Spinal cord (tissue), 10 donors: ENCODE results near the gene AP3D1. TPM values are rescaled to one million over a fixed set of nuclear protein-coding genes. Genes with fewer than 3 reads are reported as not detected.

Experiments used
- DNase-seq, 6 donors: peaks; one replicate each; pipeline versions ENCODE4 v3.0.0 to v3.0.0-alpha.2; 2013 to 2015; ENCODE audit warnings: low spot score in 6 of 6, low read depth in 4 of 6
- H3K27ac ChIP-seq: one replicate; pipeline ENCODE4 v1.5.1; 2013; ENCODE audit warnings: low read depth, low read length, control low read depth
- H3K27me3 ChIP-seq: one replicate; pipeline ENCODE4 v1.6.1; 2013; ENCODE audit warnings: low read length; ENCODE audit not compliant: control insufficient read depth, insufficient read depth
- H3K36me3 ChIP-seq: one replicate; pipeline ENCODE4 v1.6.1; 2013; ENCODE audit warnings: low read length; ENCODE audit not compliant: control insufficient read depth, insufficient read depth
- H3K4me1 ChIP-seq: one replicate; pipeline ENCODE4 v1.6.1; 2013; ENCODE audit warnings: low read length; ENCODE audit not compliant: control insufficient read depth, insufficient read depth
- H3K4me3 ChIP-seq: one replicate; pipeline ENCODE4 v1.5.1; 2013; ENCODE audit warnings: low read depth, low read length, control low read depth
- H3K9me3 ChIP-seq: one replicate; pipeline ENCODE4 v1.6.1; 2013; ENCODE audit warnings: low read length; ENCODE audit not compliant: control insufficient read depth, insufficient read depth
- WGBS: methylation state at CpG from one replicate; pipeline ENCODE4 v1.1.5; 2013; ENCODE audit warnings: missing lambda C conversion rate; ENCODE audit not compliant: insufficient coverage; 5-methylcytosine and 5-hydroxymethylcytosine counted together
- polyA plus RNA-seq, 2 donors: library from polyadenylated mRNA; unstranded; fragments of 120-200 nt; gene quantifications; one replicate each; pipeline ENCODE4 v1.2.1, GENCODE V29; 2013; ENCODE audit not compliant: insufficient read length in 2 of 2
- total RNA-seq, 2 donors: library from RNA; depleted of rRNA in 1 of 2; stranded (reverse); fragments of 120-200 nt in 1 of 2; fragments of >200 nt in 1 of 2; gene quantifications; one replicate each; pipeline versions ENCODE4 v1.2.3 to v1.2.4, GENCODE V29; 2013 to 2014
- donor health status: healthy.

The AP3D1 gene
- total and polyA plus RNA-seq, 4 donors, result 65.1 to 165 (median 113) TPM

DNA sequence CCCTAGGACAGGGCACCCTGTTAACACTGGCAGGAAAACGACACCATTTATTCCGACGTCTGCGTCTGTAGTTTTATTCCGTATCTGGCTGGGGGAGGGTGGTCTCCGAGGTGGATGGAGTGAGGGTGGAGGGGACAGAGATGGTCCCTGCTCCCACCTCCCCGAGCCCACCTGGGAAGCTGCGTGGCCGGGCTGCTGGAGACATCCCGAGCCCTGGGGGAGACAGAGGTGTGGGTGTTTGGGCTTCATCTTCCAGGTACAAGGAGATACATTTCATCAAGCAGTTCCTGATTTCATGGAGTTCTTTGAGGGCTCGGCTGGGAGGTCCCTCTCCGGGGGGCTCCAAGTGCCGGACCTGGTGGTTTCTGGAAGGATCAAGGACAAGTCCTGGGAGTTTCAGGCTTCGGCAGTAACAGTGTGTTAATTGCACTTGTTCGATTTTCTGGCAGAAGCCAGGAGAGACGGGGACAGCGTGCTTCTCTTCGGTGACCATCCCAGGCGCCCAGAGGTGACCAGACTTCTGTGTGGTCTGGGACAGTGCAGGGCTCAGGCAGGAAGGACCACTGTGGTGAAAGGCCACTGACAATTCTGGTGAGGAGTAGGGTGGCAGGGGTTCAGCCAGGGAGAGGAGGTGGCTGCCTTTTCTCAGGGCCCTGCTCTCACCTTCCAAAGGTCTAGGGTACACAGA lies 80.2 kb downstream of the AP3D1 start:
- Histone ChIP-seq H3K27me3 (no peaks in the 10 kb centered on the region), H3K36me3 (peaks cover 50% of the 10 kb centered on the region), H3K4me3 (no peak overlapping the region), H3K4me1 (peaks cover 8% of the 10 kb centered on the region), H3K9me3 (no peaks in the 10 kb centered on the region), H3K27ac (no peak overlapping the region)
- no peak for DNase-seq
- 86% methylated on average over 17 of the region's 19 CpGs for WGBS

DNA sequence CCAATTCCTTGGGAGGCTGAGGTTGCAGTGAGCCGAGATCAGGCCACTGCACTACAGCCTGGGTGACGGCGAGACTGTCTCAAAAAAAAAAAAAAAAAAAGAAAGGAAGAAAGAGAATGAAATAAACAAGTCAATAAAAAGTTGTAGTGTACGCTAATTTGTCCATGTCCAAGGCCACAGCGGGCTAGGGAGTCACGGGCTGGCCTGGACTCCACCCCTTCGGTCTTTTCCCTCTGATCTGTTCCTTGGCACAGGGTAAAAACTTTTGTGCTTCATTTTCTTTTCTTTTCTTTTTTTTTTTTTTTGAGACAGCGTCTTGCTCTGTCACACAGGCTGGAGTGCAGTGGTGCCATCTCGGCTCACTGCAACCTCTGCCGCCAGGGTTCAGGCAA lies 80.9 kb downstream of the AP3D1 start:
- DNase-seq, result no peak
- peaks cover 8% of the 10 kb centered on the region for H3K4me1 ChIP-seq
- H3K27me3 ChIP-seq, result no peaks in the 10 kb centered on the region
- no peaks in the 10 kb centered on the region for H3K9me3 ChIP-seq
- 89% methylated on average over 5 of the region's 10 CpGs for WGBS
- H3K36me3 ChIP-seq, result peaks cover 43% of the 10 kb centered on the region
- H3K4me3 ChIP-seq, result no peak overlapping the region
- no peak overlapping the region for H3K27ac ChIP-seq

DNA sequence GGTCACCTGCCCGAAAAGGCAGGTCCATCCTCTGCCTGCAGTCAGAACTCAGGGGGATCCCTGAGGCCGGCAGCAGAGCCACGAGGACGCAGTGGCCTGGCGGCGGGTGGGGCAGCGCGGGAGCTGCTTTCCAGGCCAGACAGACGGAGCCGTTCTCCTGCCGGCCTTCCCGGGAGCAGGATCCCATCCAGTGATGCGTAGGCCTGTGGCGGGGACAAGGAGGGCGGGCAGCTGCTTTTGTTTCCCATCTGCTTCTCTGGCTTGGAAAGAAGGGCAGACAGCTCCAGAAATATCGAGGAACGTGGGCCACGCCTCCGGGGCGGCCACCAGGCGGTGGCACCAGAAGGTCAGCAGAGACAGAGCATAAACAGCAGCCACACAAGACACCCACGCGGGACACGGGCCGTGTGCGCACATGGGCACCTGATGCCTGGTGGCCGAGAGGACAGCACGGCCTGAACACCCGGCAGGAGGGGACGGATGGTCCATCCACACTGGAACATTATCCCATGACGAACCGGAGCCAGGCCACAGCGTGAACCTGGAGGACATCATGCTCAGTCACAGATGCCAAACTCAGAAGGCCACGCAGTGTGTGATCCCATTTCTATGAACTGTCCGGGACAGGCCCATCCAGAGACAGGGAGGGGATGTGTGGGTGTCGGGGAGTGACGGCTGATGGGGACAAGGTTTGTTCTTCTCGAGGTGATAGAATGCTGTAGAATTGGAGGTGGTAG lies 86.4 kb downstream of the AP3D1 start:
- WGBS, result 45% methylated on average over 38 of the region's 38 CpGs
- Histone ChIP-seq H3K36me3 (peaks cover 2% of the 10 kb centered on the region), H3K27ac (peak overlapping the region; percentile 85), H3K4me1 (peaks cover 49% of the 10 kb centered on the region), H3K27me3 (no peaks in the 10 kb centered on the region), H3K4me3 (no peak overlapping the region), H3K9me3 (no peaks in the 10 kb centered on the region)
- DNase-seq, result peak in 2 of 6 donors; percentile 49 to 61

DNA sequence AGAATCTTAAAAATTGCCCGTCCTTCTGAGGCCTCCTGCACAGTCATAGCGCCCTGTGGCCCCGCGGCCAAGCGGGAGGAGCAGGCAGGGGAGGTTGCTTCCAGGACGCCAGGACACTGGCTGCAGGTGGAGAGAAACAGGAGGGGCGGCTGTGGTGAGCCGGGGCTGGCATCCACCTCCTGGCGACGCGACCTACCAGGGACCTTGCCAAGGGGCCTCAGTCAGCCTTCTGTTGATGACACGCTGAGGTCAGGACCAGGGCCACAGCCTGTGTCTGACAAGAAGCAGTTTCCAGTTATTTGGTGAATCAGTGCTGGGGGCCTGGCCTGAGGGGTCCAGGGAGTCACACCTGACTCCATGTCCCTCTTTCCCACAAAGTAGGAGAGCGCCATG lies 87.0 kb downstream of the AP3D1 start:
- no peaks in the 10 kb centered on the region for H3K27me3 ChIP-seq
- H3K27ac ChIP-seq, result peak overlapping the region; percentile 85
- no peak overlapping the region for H3K4me3 ChIP-seq
- peaks cover 4% of the 10 kb centered on the region for H3K36me3 ChIP-seq
- H3K9me3 ChIP-seq, result no peaks in the 10 kb centered on the region
- peaks cover 49% of the 10 kb centered on the region for H3K4me1 ChIP-seq
- 70% methylated on average over 12 of the region's 13 CpGs for WGBS
- no peak for DNase-seq

DNA sequence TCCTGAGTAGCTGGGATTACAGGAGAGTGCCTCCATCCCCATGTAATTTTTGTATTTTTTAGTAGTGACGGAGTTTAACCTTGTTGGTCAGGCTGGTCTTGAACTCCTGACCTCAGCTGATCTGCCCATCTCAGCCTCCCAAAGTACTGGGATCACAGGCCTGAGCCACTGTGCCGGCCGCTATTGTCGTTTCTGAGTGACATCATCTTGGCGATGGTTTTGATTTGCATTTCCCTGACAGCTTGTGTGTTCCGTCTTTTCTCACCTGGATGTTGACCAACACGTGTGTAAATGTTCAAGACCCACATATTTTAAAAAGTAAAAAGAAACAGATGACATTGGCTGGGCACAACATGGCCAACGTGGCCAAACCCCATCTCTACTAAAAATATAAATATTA lies 87.5 kb downstream of the AP3D1 start:
- H3K4me3 ChIP-seq, result no peak overlapping the region
- H3K4me1 ChIP-seq, result peaks cover 52% of the 10 kb centered on the region

DNA sequence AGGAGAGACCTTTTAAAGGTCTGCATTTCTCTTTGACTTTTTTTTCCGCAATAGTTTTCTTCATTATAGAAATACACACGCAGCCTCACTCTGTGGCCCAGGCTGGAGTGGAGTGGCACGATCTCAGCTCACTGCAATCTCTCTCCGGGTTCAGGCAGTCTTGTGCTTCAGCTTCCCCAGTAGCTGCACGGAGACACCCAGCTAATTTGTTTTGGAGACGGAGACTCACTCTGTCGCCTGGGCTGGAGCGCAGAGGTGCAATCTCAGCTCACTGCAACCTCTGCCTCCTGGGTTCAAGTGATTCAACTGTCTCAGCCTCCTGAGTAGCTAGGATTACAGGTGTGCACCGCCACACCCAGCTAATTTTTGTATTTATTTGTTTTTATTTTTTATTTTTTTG lies 88.6 kb downstream of the AP3D1 start:
- H3K4me3 ChIP-seq, result no peak overlapping the region

More for the DNA sequence above, 87.5 kb downstream of the AP3D1 start:
- DNase-seq, result no peak
- Histone ChIP-seq H3K9me3 (no peaks in the 10 kb centered on the region), H3K27ac (no peak overlapping the region), H3K36me3 (peaks cover 4% of the 10 kb centered on the region), H3K27me3 (no peaks in the 10 kb centered on the region)
- 72% methylated on average over 6 of the region's 8 CpGs for WGBS

DNA sequence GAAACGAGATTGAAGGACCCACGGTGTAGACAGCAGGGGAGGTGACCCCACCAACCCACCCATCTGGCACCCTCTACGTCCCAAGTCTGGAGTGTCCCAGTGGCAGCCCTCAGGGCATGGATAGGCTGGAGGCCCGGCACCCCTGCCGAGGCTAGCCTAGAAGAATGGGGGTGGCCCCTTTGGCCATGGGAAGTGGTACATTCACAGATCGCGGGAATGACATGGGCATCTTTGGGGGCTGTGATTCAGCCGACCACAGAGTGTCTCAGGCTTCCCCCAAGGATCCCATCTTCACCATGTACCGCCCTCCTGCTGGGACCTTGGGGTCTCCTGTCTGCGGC lies 89.0 kb downstream of the AP3D1 start:
- peak overlapping the region; percentile 72 for H3K4me3 ChIP-seq
- no peaks in the 10 kb centered on the region for H3K9me3 ChIP-seq
- WGBS, result 45% methylated on average over 9 of the region's 10 CpGs
- H3K27me3 ChIP-seq, result no peaks in the 10 kb centered on the region
- H3K27ac ChIP-seq, result peak overlapping the region; percentile 98
- DNase-seq, result no peak
- peaks cover 4% of the 10 kb centered on the region for H3K36me3 ChIP-seq
- H3K4me1 ChIP-seq, result peaks cover 66% of the 10 kb centered on the region

More for the DNA sequence above, 88.6 kb downstream of the AP3D1 start:
- DNase-seq, result no peak
- Histone ChIP-seq H3K27ac (peak overlapping the region; percentile 98), H3K36me3 (peaks cover 4% of the 10 kb centered on the region), H3K9me3 (no peaks in the 10 kb centered on the region), H3K27me3 (no peaks in the 10 kb centered on the region), H3K4me1 (peaks cover 62% of the 10 kb centered on the region)
- WGBS, result 90% methylated on average over 8 of the region's 9 CpGs

DNA sequence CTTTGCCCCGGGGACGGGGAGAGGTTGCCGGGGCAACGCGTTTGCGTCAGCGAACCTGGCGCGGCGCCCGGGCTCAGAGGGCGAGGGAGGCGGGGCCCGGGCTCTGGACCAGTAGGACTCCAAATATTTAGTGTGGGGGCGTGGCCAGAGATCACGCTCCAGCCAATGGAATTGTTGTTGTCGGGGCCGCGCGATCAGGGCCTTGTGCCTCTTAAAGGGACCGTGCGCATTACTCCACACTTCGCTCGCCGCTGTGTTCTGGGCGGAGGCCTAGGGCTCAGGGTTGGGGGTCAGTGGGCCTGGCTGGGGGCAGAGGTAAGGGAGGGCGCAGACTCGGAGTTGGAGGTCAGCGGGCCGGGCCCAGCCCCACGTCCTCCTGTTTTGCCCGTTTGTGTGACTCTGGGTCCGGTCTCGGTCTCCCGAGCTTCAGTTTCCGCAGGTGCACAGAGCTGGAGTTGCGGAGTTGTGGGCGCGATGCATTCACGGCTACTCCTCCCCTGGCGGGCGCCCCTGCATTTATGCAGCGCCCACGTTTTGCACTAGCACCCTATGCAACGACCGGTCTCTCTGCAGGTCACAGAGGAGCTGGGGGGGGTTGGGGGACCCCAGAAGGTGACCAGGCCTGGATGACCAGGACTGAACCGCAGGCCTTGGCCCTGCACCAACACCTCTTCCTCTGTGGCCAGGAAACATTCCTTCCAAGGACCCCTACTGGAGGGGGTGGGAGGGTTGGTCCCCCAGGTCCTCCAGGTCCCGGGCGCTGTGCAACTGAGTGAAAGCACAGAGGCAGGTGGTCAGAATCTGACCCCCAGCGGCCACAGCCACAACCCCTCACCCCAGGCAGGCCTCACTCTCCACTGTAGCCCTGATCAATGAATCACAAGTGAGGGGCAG lies 89.6 kb downstream of the AP3D1 start:
- Histone ChIP-seq H3K4me3 (peak overlapping the region; percentile 72), H3K36me3 (peaks cover 4% of the 10 kb centered on the region), H3K27ac (peak overlapping the region; percentile 98), H3K4me1 (peaks cover 72% of the 10 kb centered on the region), H3K27me3 (no peaks in the 10 kb centered on the region), H3K9me3 (no peaks in the 10 kb centered on the region)
- DNase-seq, result peak; percentile 94 to 100 (median 98)
- WGBS, result under 1% methylated on average over 46 of the region's 50 CpGs

DNA sequence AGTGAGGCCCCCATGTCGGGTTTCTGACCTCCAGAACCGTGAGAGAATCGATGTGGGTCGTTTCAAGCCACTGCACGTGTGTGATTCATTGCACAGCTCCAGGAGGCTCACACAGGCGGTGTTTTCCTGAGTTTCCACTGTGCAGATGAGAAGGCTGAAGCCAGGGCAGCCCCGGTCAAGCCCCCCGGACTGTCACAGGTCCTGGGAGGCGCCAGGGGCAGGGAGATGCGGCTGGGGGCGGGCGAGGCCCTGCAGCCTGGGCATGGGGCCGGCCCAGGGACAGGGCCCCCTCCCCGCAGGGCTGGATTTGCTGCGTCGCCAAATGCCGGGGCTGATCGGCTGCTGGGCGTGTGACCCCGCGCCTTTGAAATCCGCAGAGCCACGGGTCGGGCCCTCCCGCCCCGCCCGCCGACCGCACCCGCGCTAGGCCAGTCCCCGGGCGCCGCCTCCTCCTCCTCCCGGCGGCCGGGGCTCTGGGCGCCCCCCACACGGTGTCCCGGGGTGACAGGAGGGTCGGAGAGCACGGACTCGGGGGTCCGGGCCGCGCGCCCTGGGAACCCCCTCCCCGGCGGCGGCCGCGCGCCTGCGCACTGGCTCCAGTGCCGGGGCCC lies 90.4 kb downstream of the AP3D1 start:
- H3K27ac ChIP-seq, result peak overlapping the region; percentile 97
- peaks cover 4% of the 10 kb centered on the region for H3K36me3 ChIP-seq
- peak overlapping the region; percentile 42 for H3K4me3 ChIP-seq
- DNase-seq, result peak in 1 of 6 donors; percentile 69
- WGBS, result under 1% methylated on average over 55 of the region's 55 CpGs
- H3K9me3 ChIP-seq, result no peaks in the 10 kb centered on the region
- H3K27me3 ChIP-seq, result no peaks in the 10 kb centered on the region
- peaks cover 78% of the 10 kb centered on the region for H3K4me1 ChIP-seq
